HepG2 (cell line): ENCODE results near the gene CTNND1. TPM values are rescaled to one million over a fixed set of nuclear protein-coding genes. Genes with fewer than 3 reads are reported as not detected.

Source experiments
- AFF4 ChIP-seq: sonication (generic); formaldehyde crosslinking; IDR thresholded peaks from 2 replicates; pipeline ENCODE4 v1.4.0; 2020; ENCODE audit warnings: missing genetic modification reagents
- ATF1 ChIP-seq: IDR thresholded peaks from 2 replicates; pipeline ENCODE4 v1.6.1; 2016; ENCODE audit warnings: mild to moderate bottlenecking, control low read depth
- BATF2 ChIP-seq: sonication (generic); formaldehyde crosslinking; IDR thresholded peaks from 2 replicates; pipeline ENCODE4 v1.8.0; 2022; ENCODE audit warnings: mild to moderate bottlenecking, missing genetic modification reagents, moderate library complexity
- CHD4 ChIP-seq: fragments of 200-600 bp; sonication (generic); IDR thresholded peaks from 2 replicates; pipeline ENCODE4 v1.7.0; 2017; ENCODE audit warnings: mild to moderate bottlenecking, low read length, borderline replicate concordance
- FOXP1 ChIP-seq, 2 experiments: fragments of 450-650 bp in 1 of 2; IDR thresholded peaks; 2 replicates each; pipeline ENCODE4 v1.6.1; 2017 to 2018; ENCODE audit warnings: antibody characterized with exemption in 1 of 2
- GATAD2A ChIP-seq: IDR thresholded peaks from 2 replicates; pipeline ENCODE4 v1.6.1; 2016
- GLMP ChIP-seq: sonication (generic); formaldehyde crosslinking; IDR thresholded peaks from 2 replicates; pipeline ENCODE4 v1.9.0; 2021; ENCODE audit warnings: missing genetic modification reagents, mild to moderate bottlenecking, borderline replicate concordance
- KLF12 ChIP-seq: sonication (generic); formaldehyde crosslinking; IDR thresholded peaks from 2 replicates; pipeline ENCODE4 v1.4.0; 2020; ENCODE audit warnings: missing genetic modification reagents, borderline replicate concordance
- MLLT10 ChIP-seq: sonication (generic); formaldehyde crosslinking; IDR thresholded peaks from 2 replicates; pipeline ENCODE4 v1.4.0; 2020; ENCODE audit warnings: missing genetic modification reagents
- NONO ChIP-seq, 2 experiments: fragments of 450-650 bp in 1 of 2; sonication (generic) in 1 of 2; formaldehyde crosslinking in 1 of 2; IDR thresholded peaks in 1 of 2; conservative IDR thresholded peaks in 1 of 2; 2 replicates each; pipeline versions ENCODE4 v1.6.1 to v1.8.0; 2017 to 2022; ENCODE audit warnings: mild to moderate bottlenecking in 1 of 2, missing genetic modification reagents in 1 of 2, moderate library complexity in 1 of 2
- TBL1XR1 ChIP-seq: fragments of 150-350 bp; IDR thresholded peaks from 2 replicates; pipeline ENCODE4 v1.6.1; 2014; ENCODE audit warnings: borderline replicate concordance, low read length; ENCODE audit not compliant: partially characterized antibody
- ZBTB8A ChIP-seq: sonication (generic); formaldehyde crosslinking; IDR thresholded peaks from 2 replicates; pipeline ENCODE4 v1.4.0; 2020; ENCODE audit warnings: mild to moderate bottlenecking, low read depth, missing genetic modification reagents, borderline replicate concordance
- ZNF281 ChIP-seq: sonication (generic); formaldehyde crosslinking; IDR thresholded peaks from 2 replicates; pipeline ENCODE4 v1.4.0; 2020; ENCODE audit warnings: missing genetic modification reagents, borderline replicate concordance
- ZNF513 ChIP-seq: sonication (generic); formaldehyde crosslinking; conservative IDR thresholded peaks from 2 replicates; pipeline ENCODE4 v1.5.0; 2020; ENCODE audit warnings: missing genetic modification reagents
- ZNF652 ChIP-seq: IDR thresholded peaks from 2 replicates; pipeline ENCODE4 v1.6.1; 2016; ENCODE audit warnings: low read depth, borderline replicate concordance
- ZNF720 ChIP-seq: sonication (generic); formaldehyde crosslinking; IDR thresholded peaks from 2 replicates; pipeline ENCODE4 v1.4.0; 2020; ENCODE audit warnings: missing genetic modification reagents
- ZNF772 ChIP-seq: sonication (generic); formaldehyde crosslinking; IDR thresholded peaks from 2 replicates; pipeline ENCODE4 v1.5.0; 2020; ENCODE audit warnings: mild to moderate bottlenecking, missing genetic modification reagents
- ZNF788 ChIP-seq: sonication (generic); formaldehyde crosslinking; IDR thresholded peaks from 2 replicates; pipeline ENCODE4 v1.5.0; 2020; ENCODE audit warnings: mild to moderate bottlenecking, missing genetic modification reagents, borderline replicate concordance
- polyA plus RNA-seq, 8 experiments: library from polyadenylated mRNA; depleted of rRNA in 3 of 8; stranded (reverse) in 7 of 8; unstranded in 1 of 8; fragments of >200 nt; fragmentation: Illumina TruSeq in 4 of 8; extraction: Trizol in 4 of 8; gene quantifications; 2 replicates each; pipeline versions ENCODE4 v1.2.1 to v1.2.3, GENCODE V29; 2011 to 2016; ENCODE audit warnings: low read depth in 4 of 8, missing spikeins in 1 of 8, mixed read lengths in 1 of 8; ENCODE audit not compliant: insufficient read depth in 1 of 8
- total RNA-seq, 5 experiments: library from RNA; depleted of rRNA; stranded (reverse); fragments of >200 nt; fragmentation: Illumina TruSeq; extraction: Trizol; gene quantifications; 2 replicates each; pipeline ENCODE4 v1.2.3, GENCODE V29; 2016; ENCODE audit warnings: low read depth in 1 of 5

Gene CTNND1
- total and polyA plus RNA-seq, 2 of the 13 experiments (the other 11 are each of a cell fraction or from before 2014, with no cell fraction given): 117 to 128 TPM

- TF ChIP-seq GATAD2A (CRISPR knock-in tag): peak; percentile 92
- TF ChIP-seq ZNF513 (CRISPR knock-in tag): no peak
- TF ChIP-seq KLF12 (CRISPR knock-in tag): no peak
- peak; percentile 93 for TF ChIP-seq FOXP1 (IDR thresholded peaks at IDR 0.05)
- peak; percentile 97 for TF ChIP-seq FOXP1 (CRISPR knock-in tag; IDR thresholded peaks at IDR 0.05)
- TF ChIP-seq ZNF788 (CRISPR knock-in tag): no peak
- TF ChIP-seq AFF4: no peak
- no peak; the same call in 1 of the 2 replicates for TF ChIP-seq ATF1 (CRISPR knock-in tag)
- TF ChIP-seq MLLT10 (CRISPR knock-in tag): no peak
- TF ChIP-seq GLMP (CRISPR knock-in tag): no peak
- no peak for TF ChIP-seq CHD4
- TF ChIP-seq ZNF281 (CRISPR knock-in tag): no peak; the same call in 1 of the 2 replicates
- TF ChIP-seq ZNF652 (CRISPR knock-in tag): 0 out of 2 replicates have a peak, but pooled peaks have one; percentile 20
- TF ChIP-seq ZNF772 (CRISPR knock-in tag): 0 out of 2 replicates have a peak, but pooled peaks have one; percentile 41
- TF ChIP-seq BATF2: no peak
- no peak for TF ChIP-seq TBL1XR1
- no peak for TF ChIP-seq ZNF720 (CRISPR knock-in tag)
- TF ChIP-seq ZBTB8A (CRISPR knock-in tag): no peak
- no peak for TF ChIP-seq NONO (IDR thresholded peaks at IDR 0.05)
- TF ChIP-seq NONO (CRISPR knock-in tag; conservative IDR thresholded peaks at IDR 0.05): peak; percentile 61; the same call in 1 of the 2 replicates
Measured at GRCh38 chr11:57800444-57801182, 39.0 kb downstream of the CTNND1 start (continued).
